HEK293 (cell line): ENCODE measurements around the gene GJC2.

Source experiments
- CTCF ChIA-PET: fragments of 350-600 bp; formaldehyde crosslinking; extraction: SDS; loops from one replicate; lab custom pipeline; 2021; ENCODE audit warnings: antibody characterized with exemption; lab: Yijun Ruan, JAX
- POLR2A ChIA-PET: fragments of 300-600 bp; formaldehyde crosslinking; extraction: SDS; loops from one replicate; lab custom pipeline; 2020; ENCODE audit warnings: antibody characterized with exemption, inconsistent platforms; lab: Yijun Ruan, JAX
- H3K27ac ChIP-seq: fragments of 200-500 bp; sonication (Bioruptor generic); 2 replicates; pipeline ENCODE4 v1.5.1; 2014; ENCODE audit warnings: low read depth, low read length, control low read depth, inconsistent platforms; ENCODE audit errors: extremely low read depth
- H3K36me3 ChIP-seq, 2 experiments: fragments of 200-500 bp in 1 of 2; sonication (Bioruptor generic) in 1 of 2; 1 replicate in 1 of 2; 2 replicates in 1 of 2; pipeline ENCODE4 v1.5.1; 2014 to 2017; ENCODE audit warnings: inconsistent platforms in 2 of 2, low read length in 2 of 2; ENCODE audit not compliant: control insufficient read depth in 2 of 2, insufficient read depth in 1 of 2
- H3K4me1 ChIP-seq: fragments of 200-500 bp; sonication (Bioruptor generic); 2 replicates; pipeline ENCODE4 v1.5.1; 2014; ENCODE audit warnings: mild to moderate bottlenecking, low read length, inconsistent platforms; ENCODE audit not compliant: control insufficient read depth, insufficient read depth
- H3K4me3 ChIP-seq: 2 replicates; pipeline ENCODE4 v1.5.1; 2011; ENCODE audit warnings: low read depth, mild to moderate bottlenecking, control low read depth, low read length, moderate library complexity
- H3K9me3 ChIP-seq: fragments of 200-500 bp; sonication (Bioruptor generic); 2 replicates; pipeline ENCODE4 v1.5.1; 2014; ENCODE audit warnings: low read depth, low read length, inconsistent platforms; ENCODE audit not compliant: control insufficient read depth, insufficient read depth
- GLIS1 ChIP-seq: fragments of 450-650 bp; formaldehyde crosslinking; IDR thresholded peaks from 2 replicates; pipeline ENCODE4 v1.5.1; 2016; ENCODE audit warnings: missing biosample characterization, missing genetic modification characterization
- GLIS2 ChIP-seq: fragments of 450-650 bp; formaldehyde crosslinking; IDR thresholded peaks from 2 replicates; pipeline ENCODE4 v1.5.1; 2016; ENCODE audit warnings: missing biosample characterization, missing genetic modification characterization
- KLF8 ChIP-seq: fragments of 450-650 bp; formaldehyde crosslinking; IDR thresholded peaks from 2 replicates; pipeline ENCODE4 v1.5.1; 2016; ENCODE audit warnings: missing biosample characterization, missing genetic modification characterization
- TSHZ1 ChIP-seq: fragments of 450-650 bp; formaldehyde crosslinking; IDR thresholded peaks from 2 replicates; pipeline ENCODE4 v1.5.1; 2016; ENCODE audit warnings: missing biosample characterization, missing genetic modification characterization, borderline replicate concordance
- YY1 ChIP-seq: fragments of 450-650 bp; formaldehyde crosslinking; IDR thresholded peaks from 2 replicates; pipeline ENCODE4 v1.5.1; 2018; ENCODE audit warnings: missing biosample characterization, missing genetic modification characterization
- ZNF132 ChIP-seq: fragments of 450-650 bp; formaldehyde crosslinking; IDR thresholded peaks from 2 replicates; pipeline ENCODE4 v1.5.1; 2017; ENCODE audit warnings: missing biosample characterization, missing genetic modification characterization, borderline replicate concordance
- ZNF140 ChIP-seq: fragments of 450-650 bp; formaldehyde crosslinking; IDR thresholded peaks from 2 replicates; pipeline ENCODE4 v1.5.1; 2016; ENCODE audit warnings: missing biosample characterization, missing genetic modification characterization
- ZNF16 ChIP-seq: fragments of 450-650 bp; formaldehyde crosslinking; IDR thresholded peaks from 2 replicates; pipeline ENCODE4 v1.5.1; 2016; ENCODE audit warnings: low read depth, missing biosample characterization, missing genetic modification characterization
- ZNF302 ChIP-seq: fragments of 450-650 bp; formaldehyde crosslinking; IDR thresholded peaks from 2 replicates; pipeline ENCODE4 v1.5.1; 2016; ENCODE audit warnings: missing biosample characterization, missing genetic modification characterization, low read depth
- ZNF548 ChIP-seq: fragments of 450-650 bp; formaldehyde crosslinking; IDR thresholded peaks from 2 replicates; pipeline ENCODE4 v1.5.1; 2016; ENCODE audit warnings: missing biosample characterization, missing genetic modification characterization
- ZNF555 ChIP-seq: fragments of 450-650 bp; formaldehyde crosslinking; conservative IDR thresholded peaks from 2 replicates; pipeline ENCODE4 v1.5.1; 2017; ENCODE audit warnings: missing biosample characterization, mild to moderate bottlenecking, missing genetic modification characterization, inconsistent platforms
- ZNF558 ChIP-seq: fragments of 450-650 bp; formaldehyde crosslinking; IDR thresholded peaks from 2 replicates; pipeline ENCODE4 v1.5.1; 2016; ENCODE audit warnings: missing biosample characterization, missing genetic modification characterization
- ZNF560 ChIP-seq: fragments of 450-650 bp; formaldehyde crosslinking; IDR thresholded peaks from 2 replicates; pipeline ENCODE4 v1.5.1; 2017; ENCODE audit warnings: missing biosample characterization, missing genetic modification characterization, borderline replicate concordance
- ZNF629 ChIP-seq: fragments of 450-650 bp; formaldehyde crosslinking; IDR thresholded peaks from 2 replicates; pipeline ENCODE4 v1.5.1; 2017; ENCODE audit warnings: missing biosample characterization, missing genetic modification characterization
- TF ChIP-seq, protein P1 (sequence below): fragments of 450-650 bp; formaldehyde crosslinking; IDR thresholded peaks from 2 replicates; pipeline ENCODE4 v1.5.1; 2016; ENCODE audit warnings: missing biosample characterization, missing genetic modification characterization
- TF ChIP-seq, protein P2 (sequence below): fragments of 450-650 bp; formaldehyde crosslinking; IDR thresholded peaks from 2 replicates; pipeline ENCODE4 v1.5.1; 2016; ENCODE audit warnings: missing biosample characterization, missing genetic modification characterization
- TF ChIP-seq, protein P3 (sequence below): fragments of 450-650 bp; formaldehyde crosslinking; IDR thresholded peaks from 2 replicates; pipeline ENCODE4 v1.5.1; 2016; ENCODE audit warnings: missing biosample characterization, missing genetic modification characterization, borderline replicate concordance
- TF ChIP-seq, protein P4 (sequence below): fragments of 450-650 bp; formaldehyde crosslinking; IDR thresholded peaks from 2 replicates; pipeline ENCODE4 v1.5.1; 2016; ENCODE audit warnings: missing biosample characterization, missing genetic modification characterization

The GJC2 gene

GRCh38 chr1:228174482-228175315, 25.0 kb downstream of the GJC2 start:
- CTCF ChIA-PET, result interaction anchor here (0.6 to 1.2 kb wide), 4 partner anchors 9 to 351 kb away, joined by 3 to 5 read pairs (median 4); partner anchors contain the start of gene GJC2

GRCh38 chr1:228175316-228176023, 25.7 kb downstream of the GJC2 start:
- no peaks in the 10 kb centered on the region for H3K9me3 ChIP-seq
- no peak overlapping the region for H3K4me3 ChIP-seq
- CTCF ChIA-PET, result interaction anchor here (1.2 kb wide), 1 partner anchor 45 kb away, joined by 5 read pairs; no protein-coding TSS in a partner anchor
- POLR2A ChIA-PET, result interaction anchor here (0.8 to 1.9 kb wide), 3 partner anchors 10 to 33 kb away, joined by 3 to 20 read pairs (median 10); partner anchors contain the start of gene IBA57
- peaks cover 0 to 4% of the 10 kb centered on the region in 2 experiments; a peak in 1 of 3 replicates for H3K36me3 ChIP-seq
- no peaks in the 10 kb centered on the region for H3K4me1 ChIP-seq
- no peak for TF ChIP-seq YY1 (tag by site-specific recombination)
- no peak overlapping the region for H3K27ac ChIP-seq

More at GRCh38 chr1:228174482-228175315, 25.0 kb downstream of the GJC2 start:
- no peak overlapping the region for H3K4me3 ChIP-seq
- H3K9me3 ChIP-seq, result no peaks in the 10 kb centered on the region
- peaks cover 0 to 4% of the 10 kb centered on the region in 2 experiments; a peak in 1 of 3 replicates for H3K36me3 ChIP-seq
- TF ChIP-seq KLF8 (tag by site-specific recombination) (peak; percentile 57), ZNF302 (no peak), GLIS2 (tag by site-specific recombination) (peak; percentile 14; the same call in 1 of the 2 replicates), GLIS1 (peak; percentile 23), ZNF16 (tag by site-specific recombination) (no peak)
- TF ChIP-seq, protein P1, sequence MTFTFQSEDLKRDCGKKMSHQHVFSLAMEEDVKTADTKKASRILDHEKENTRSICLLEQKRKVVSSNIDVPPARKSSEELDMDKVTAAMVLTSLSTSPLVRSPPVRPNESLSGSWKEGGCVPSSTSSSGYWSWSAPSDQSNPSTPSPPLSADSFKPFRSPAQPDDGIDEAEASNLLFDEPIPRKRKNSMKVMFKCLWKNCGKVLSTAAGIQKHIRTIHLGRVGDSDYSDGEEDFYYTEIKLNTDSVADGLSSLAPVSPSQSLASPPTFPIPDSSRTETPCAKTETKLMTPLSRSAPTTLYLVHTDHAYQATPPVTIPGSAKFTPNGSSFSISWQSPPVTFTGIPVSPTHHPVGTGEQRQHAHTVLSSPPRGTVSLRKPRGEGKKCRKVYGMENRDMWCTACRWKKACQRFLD, result 0 out of 2 replicates have a peak, but pooled peaks have one; percentile 6
- TF ChIP-seq, protein P2, sequence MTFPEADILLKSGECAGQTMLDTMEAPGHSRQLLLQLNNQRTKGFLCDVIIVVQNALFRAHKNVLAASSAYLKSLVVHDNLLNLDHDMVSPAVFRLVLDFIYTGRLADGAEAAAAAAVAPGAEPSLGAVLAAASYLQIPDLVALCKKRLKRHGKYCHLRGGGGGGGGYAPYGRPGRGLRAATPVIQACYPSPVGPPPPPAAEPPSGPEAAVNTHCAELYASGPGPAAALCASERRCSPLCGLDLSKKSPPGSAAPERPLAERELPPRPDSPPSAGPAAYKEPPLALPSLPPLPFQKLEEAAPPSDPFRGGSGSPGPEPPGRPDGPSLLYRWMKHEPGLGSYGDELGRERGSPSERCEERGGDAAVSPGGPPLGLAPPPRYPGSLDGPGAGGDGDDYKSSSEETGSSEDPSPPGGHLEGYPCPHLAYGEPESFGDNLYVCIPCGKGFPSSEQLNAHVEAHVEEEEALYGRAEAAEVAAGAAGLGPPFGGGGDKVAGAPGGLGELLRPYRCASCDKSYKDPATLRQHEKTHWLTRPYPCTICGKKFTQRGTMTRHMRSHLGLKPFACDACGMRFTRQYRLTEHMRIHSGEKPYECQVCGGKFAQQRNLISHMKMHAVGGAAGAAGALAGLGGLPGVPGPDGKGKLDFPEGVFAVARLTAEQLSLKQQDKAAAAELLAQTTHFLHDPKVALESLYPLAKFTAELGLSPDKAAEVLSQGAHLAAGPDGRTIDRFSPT (tag by site-specific recombination), result 0 out of 2 replicates have a peak, but pooled peaks have one; percentile 17
- no peak overlapping the region for H3K27ac ChIP-seq
- H3K4me1 ChIP-seq, result no peaks in the 10 kb centered on the region
- POLR2A ChIA-PET, result interaction anchor here (0.8 to 1.7 kb wide), 3 partner anchors 9 to 90 kb away, joined by 3 to 20 read pairs (median 7); partner anchors contain the start of genes GUK1 and IBA57

DNA sequence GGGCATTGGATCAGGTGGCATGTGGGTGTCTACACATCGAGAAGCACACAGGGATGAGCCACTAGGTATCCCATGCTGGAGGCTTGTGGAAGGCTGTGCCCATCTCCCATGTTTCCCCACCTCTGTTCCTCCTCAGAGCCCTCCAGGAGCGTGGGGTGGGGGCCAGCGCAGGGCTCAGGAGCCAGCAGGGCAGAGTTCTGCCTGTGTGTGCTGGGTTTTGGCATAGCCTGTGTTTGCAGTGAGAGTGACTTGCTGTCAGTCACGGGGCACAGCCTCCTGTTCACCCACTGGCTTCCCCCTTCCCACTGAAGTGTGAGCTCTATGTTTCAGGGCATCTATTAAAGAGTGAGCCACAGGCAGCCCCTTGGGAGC, 26.3 kb downstream of the GJC2 start:
- CTCF ChIA-PET, result no interaction called here
- no peaks in the 10 kb centered on the region for H3K4me1 ChIP-seq
- peaks cover 0 to 4% of the 10 kb centered on the region in 2 experiments; a peak in 1 of 3 replicates for H3K36me3 ChIP-seq
- H3K4me3 ChIP-seq, result no peak overlapping the region
- H3K27ac ChIP-seq, result no peak overlapping the region
- POLR2A ChIA-PET, result interaction anchor here (0.8 to 1.9 kb wide), 2 partner anchors 10 to 33 kb away, joined by 3 to 10 read pairs; partner anchors contain the start of gene IBA57
- H3K9me3 ChIP-seq, result no peaks in the 10 kb centered on the region
- TF ChIP-seq ZNF132 (tag by site-specific recombination) (no peak), ZNF140 (no peak), ZNF558 (tag by site-specific recombination) (no peak), TSHZ1 (no peak), ZNF548 (tag by site-specific recombination) (no peak), ZNF560 (tag by site-specific recombination) (no peak), ZNF629 (tag by site-specific recombination) (no peak), ZNF555 (tag by site-specific recombination) (no peak)
- TF ChIP-seq, protein P3, sequence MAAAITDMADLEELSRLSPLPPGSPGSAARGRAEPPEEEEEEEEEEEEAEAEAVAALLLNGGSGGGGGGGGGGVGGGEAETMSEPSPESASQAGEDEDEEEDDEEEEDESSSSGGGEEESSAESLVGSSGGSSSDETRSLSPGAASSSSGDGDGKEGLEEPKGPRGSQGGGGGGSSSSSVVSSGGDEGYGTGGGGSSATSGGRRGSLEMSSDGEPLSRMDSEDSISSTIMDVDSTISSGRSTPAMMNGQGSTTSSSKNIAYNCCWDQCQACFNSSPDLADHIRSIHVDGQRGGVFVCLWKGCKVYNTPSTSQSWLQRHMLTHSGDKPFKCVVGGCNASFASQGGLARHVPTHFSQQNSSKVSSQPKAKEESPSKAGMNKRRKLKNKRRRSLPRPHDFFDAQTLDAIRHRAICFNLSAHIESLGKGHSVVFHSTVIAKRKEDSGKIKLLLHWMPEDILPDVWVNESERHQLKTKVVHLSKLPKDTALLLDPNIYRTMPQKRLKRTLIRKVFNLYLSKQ, result no peak
- TF ChIP-seq, protein P4, sequence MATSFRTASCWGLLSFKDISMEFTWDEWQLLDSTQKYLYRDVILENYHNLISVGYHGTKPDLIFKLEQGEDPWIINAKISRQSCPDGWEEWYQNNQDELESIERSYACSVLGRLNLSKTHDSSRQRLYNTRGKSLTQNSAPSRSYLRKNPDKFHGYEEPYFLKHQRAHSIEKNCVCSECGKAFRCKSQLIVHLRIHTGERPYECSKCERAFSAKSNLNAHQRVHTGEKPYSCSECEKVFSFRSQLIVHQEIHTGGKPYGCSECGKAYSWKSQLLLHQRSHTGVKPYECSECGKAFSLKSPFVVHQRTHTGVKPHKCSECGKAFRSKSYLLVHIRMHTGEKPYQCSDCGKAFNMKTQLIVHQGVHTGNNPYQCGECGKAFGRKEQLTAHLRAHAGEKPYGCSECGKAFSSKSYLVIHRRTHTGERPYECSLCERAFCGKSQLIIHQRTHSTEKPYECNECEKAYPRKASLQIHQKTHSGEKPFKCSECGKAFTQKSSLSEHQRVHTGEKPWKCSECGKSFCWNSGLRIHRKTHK (tag by site-specific recombination), result no peak
